A549 (cell line): ENCODE data around the gene STIP1.

Experiments used
- CTCF ChIP-seq: fragments of >200 bp; sonication (Bioruptor Twin); formaldehyde crosslinking; IDR thresholded peaks from 3 replicates; pipeline ENCODE4 v1.5.1; 2016
- KDM1A ChIP-seq: fragments of 200-600 bp; sonication (generic); IDR thresholded peaks from 2 replicates; pipeline ENCODE4 v1.6.1; 2016; ENCODE audit warnings: low read depth, mild to moderate bottlenecking
- TF ChIP-seq, protein P1 (sequence below): IDR thresholded peaks from 2 replicates; pipeline ENCODE4 v1.6.1; 2012
- TF ChIP-seq, protein P2 (sequence below): fragments of 200-600 bp; sonication (generic); IDR thresholded peaks from 2 replicates; pipeline ENCODE4 v1.6.1; 2016; ENCODE audit warnings: antibody characterized with exemption, mild to moderate bottlenecking, moderate library complexity

DNA sequence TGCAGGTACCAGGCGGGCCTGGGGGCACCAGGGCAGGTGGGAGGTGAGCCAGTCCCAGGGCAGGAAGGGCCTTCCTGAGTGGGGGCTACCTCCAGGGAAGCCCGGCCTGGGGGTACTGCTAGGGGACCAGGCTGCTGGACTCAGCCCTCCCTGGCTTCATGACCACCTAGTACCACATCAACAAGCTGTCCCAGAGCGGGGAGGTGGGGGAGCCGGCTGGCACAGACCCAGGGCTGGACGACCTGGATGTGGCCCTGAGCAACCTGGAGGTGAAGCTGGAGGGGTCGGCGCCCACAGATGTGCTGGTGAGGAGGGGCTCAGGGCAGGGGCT lies 33.3 kb downstream of the STIP1 start:
- no peak for TF ChIP-seq CTCF
- no peak for TF ChIP-seq KDM1A
- TF ChIP-seq, protein P1, sequence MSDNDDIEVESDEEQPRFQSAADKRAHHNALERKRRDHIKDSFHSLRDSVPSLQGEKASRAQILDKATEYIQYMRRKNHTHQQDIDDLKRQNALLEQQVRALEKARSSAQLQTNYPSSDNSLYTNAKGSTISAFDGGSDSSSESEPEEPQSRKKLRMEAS: no peak
- TF ChIP-seq, protein P2, sequence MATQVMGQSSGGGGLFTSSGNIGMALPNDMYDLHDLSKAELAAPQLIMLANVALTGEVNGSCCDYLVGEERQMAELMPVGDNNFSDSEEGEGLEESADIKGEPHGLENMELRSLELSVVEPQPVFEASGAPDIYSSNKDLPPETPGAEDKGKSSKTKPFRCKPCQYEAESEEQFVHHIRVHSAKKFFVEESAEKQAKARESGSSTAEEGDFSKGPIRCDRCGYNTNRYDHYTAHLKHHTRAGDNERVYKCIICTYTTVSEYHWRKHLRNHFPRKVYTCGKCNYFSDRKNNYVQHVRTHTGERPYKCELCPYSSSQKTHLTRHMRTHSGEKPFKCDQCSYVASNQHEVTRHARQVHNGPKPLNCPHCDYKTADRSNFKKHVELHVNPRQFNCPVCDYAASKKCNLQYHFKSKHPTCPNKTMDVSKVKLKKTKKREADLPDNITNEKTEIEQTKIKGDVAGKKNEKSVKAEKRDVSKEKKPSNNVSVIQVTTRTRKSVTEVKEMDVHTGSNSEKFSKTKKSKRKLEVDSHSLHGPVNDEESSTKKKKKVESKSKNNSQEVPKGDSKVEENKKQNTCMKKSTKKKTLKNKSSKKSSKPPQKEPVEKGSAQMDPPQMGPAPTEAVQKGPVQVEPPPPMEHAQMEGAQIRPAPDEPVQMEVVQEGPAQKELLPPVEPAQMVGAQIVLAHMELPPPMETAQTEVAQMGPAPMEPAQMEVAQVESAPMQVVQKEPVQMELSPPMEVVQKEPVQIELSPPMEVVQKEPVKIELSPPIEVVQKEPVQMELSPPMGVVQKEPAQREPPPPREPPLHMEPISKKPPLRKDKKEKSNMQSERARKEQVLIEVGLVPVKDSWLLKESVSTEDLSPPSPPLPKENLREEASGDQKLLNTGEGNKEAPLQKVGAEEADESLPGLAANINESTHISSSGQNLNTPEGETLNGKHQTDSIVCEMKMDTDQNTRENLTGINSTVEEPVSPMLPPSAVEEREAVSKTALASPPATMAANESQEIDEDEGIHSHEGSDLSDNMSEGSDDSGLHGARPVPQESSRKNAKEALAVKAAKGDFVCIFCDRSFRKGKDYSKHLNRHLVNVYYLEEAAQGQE: no peak
